Suprapubic skin (tissue), 4 donors: ENCODE results near the gene ACTR10.

Experiments used
- POLR2A ChIP-seq, 2 donors: fragments of 450-650 bp; IDR thresholded peaks; one replicate each; pipeline ENCODE4 v1.6.1; 2017; ENCODE audit warnings: antibody characterized with exemption in 2 of 2, mild to moderate bottlenecking in 2 of 2, moderate library complexity in 2 of 2
- POLR2AphosphoS5 ChIP-seq, 3 donors: sonication (generic); formaldehyde crosslinking; IDR thresholded peaks; one replicate each; pipeline ENCODE4 v1.6.1; 2017; ENCODE audit warnings: antibody characterized with exemption in 3 of 3
- TF ChIP-seq, protein P1 (sequence below), 2 donors: fragments of 200-600 bp in 1 of 2; fragments of 450-650 bp in 1 of 2; sonication (generic) in 1 of 2; IDR thresholded peaks; one replicate each; pipeline ENCODE4 v1.5.1; 2016 to 2019; ENCODE audit warnings: antibody characterized with exemption in 2 of 2, mild to moderate bottlenecking in 1 of 2, moderate library complexity in 1 of 2

DNA sequence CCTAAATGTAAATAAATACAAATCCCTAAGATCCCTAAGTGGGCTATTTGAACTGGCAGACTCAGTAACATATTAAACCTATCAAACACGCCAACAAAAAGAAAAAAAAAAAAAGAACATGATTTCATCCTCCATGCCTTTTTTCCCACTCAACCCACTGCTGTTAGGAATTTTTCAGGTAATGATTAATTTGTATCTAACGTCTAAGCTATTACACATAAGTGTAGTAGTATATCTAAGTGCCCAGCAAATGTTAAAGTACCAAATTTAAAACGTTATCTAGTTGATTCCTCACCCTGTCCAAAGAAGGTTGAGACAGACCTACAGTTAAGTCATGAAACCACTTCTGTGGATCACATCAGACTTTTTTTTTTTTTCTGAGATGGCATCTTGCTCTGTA lies 82.0 kb downstream of the ACTR10 start:
- TF ChIP-seq, protein P1, sequence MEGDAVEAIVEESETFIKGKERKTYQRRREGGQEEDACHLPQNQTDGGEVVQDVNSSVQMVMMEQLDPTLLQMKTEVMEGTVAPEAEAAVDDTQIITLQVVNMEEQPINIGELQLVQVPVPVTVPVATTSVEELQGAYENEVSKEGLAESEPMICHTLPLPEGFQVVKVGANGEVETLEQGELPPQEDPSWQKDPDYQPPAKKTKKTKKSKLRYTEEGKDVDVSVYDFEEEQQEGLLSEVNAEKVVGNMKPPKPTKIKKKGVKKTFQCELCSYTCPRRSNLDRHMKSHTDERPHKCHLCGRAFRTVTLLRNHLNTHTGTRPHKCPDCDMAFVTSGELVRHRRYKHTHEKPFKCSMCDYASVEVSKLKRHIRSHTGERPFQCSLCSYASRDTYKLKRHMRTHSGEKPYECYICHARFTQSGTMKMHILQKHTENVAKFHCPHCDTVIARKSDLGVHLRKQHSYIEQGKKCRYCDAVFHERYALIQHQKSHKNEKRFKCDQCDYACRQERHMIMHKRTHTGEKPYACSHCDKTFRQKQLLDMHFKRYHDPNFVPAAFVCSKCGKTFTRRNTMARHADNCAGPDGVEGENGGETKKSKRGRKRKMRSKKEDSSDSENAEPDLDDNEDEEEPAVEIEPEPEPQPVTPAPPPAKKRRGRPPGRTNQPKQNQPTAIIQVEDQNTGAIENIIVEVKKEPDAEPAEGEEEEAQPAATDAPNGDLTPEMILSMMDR (IDR thresholded peaks at IDR 0.05) = no peak
- TF ChIP-seq POLR2A (IDR thresholded peaks at IDR 0.05) = no peak
- no peak for TF ChIP-seq POLR2AphosphoS5 (IDR thresholded peaks at IDR 0.05)
